NCI-H2029 treated with DMSO at 0.1 percent for 48 hours (cell line): ENCODE data around the gene COL4A2.

ENCODE experiments used
- DNase-seq: peaks from one replicate; lab custom pipeline; 2025; lab: John Stamatoyannopoulos, UW

The COL4A2 gene

GRCh38 chr13:110354715-110355473 is 47.8 kb downstream of the COL4A2 start:
- DNase-seq = no peak

- no peak for DNase-seq
Observed at GRCh38 chr13:110356362-110356761, 49.3 kb downstream of the COL4A2 start.

GRCh38 chr13:110358381-110358780 is 51.3 kb downstream of the COL4A2 start:
- DNase-seq = no peak

- no peak for DNase-seq
Observed at GRCh38 chr13:110359840-110360301, 52.8 kb downstream of the COL4A2 start.

GRCh38 chr13:110360598-110360997 is 53.5 kb downstream of the COL4A2 start:
- DNase-seq = no peak

GRCh38 chr13:110361365-110361911 is 54.4 kb downstream of the COL4A2 start:
- DNase-seq = no peak

- no peak for DNase-seq
Observed at GRCh38 chr13:110363010-110363409, 55.9 kb downstream of the COL4A2 start.

GRCh38 chr13:110364081-110364480 is 57.0 kb downstream of the COL4A2 start:
- DNase-seq = no peak

GRCh38 chr13:110365876-110366275 is 58.8 kb downstream of the COL4A2 start:
- no peak for DNase-seq

GRCh38 chr13:110366733-110367132 is 59.6 kb downstream of the COL4A2 start:
- DNase-seq = no peak

GRCh38 chr13:110367620-110368019 is 60.5 kb downstream of the COL4A2 start:
- DNase-seq = no peak

GRCh38 chr13:110368408-110368807 is 61.3 kb downstream of the COL4A2 start:
- DNase-seq = no peak

- no peak for DNase-seq
Observed at GRCh38 chr13:110369400-110369799, 62.3 kb downstream of the COL4A2 start.

GRCh38 chr13:110371550-110372465 is 64.7 kb downstream of the COL4A2 start:
- no peak for DNase-seq

GRCh38 chr13:110372676-110373075 is 65.6 kb downstream of the COL4A2 start:
- DNase-seq = no peak

- no peak for DNase-seq
Observed at GRCh38 chr13:110373617-110374016, 66.5 kb downstream of the COL4A2 start.

- DNase-seq = no peak
Observed at GRCh38 chr13:110374431-110375370, 67.6 kb downstream of the COL4A2 start.

- no peak for DNase-seq
Observed at GRCh38 chr13:110376120-110376519, 69.0 kb downstream of the COL4A2 start.

GRCh38 chr13:110377178-110377825 is 70.2 kb downstream of the COL4A2 start:
- no peak for DNase-seq

- DNase-seq = no peak
Observed at GRCh38 chr13:110377826-110378201, 70.7 kb downstream of the COL4A2 start.

- no peak for DNase-seq
Observed at GRCh38 chr13:110379358-110379757, 72.3 kb downstream of the COL4A2 start.
